Left forelimb (tissue), 1 donor: ENCODE data around the gene SDK1.

Source experiments
- DNase-seq: peaks from one replicate; pipeline ENCODE4 v3.0.0-alpha.2; 2018; ENCODE audit warnings: low spot score

Gene SDK1

GRCh38 chr7:3527496-3528124 lies 226.6 kb downstream of the SDK1 start:
- DNase-seq: no peak

DNA sequence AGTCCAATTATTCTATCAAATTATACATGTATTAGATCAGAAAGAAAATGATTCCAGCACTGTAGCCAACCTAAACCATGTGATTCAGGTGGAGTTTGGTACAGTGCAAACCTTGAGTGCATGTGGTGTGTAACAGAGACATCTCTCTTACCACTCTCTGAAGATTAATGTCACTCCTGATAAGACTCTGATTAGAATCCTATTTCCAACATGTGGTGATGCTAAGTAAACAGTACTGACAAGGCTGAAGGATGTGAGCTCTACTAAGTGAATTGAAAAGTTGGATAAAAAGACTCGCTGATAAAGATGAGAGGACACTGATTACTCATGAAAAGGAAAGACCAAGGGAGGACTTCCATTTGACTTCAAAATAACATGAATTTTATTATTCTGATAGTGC lies 232.0 kb downstream of the SDK1 start:
- no peak for DNase-seq

GRCh38 chr7:3537210-3537875 lies 236.3 kb downstream of the SDK1 start:
- DNase-seq: no peak

DNA sequence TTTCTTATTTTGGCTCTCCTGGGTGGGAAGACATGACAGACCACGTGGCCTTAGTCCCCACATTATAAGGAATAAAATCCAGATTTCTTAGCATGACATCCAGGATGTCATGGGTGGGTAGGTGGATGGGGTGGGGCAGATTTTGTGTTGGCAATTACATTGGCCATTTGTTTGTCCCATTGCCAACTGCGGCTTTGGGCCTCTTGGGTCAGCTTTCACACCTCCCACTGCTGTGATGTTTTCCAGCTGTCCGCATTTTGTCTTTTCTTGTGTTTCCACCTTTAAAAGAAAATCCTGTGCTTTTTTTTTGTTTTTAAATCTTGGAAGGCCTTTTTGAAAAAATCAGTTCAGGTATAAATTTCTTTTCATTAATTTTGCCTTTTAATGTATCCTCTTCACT lies 237.0 kb downstream of the SDK1 start:
- no peak for DNase-seq

- DNase-seq: no peak
Measured at GRCh38 chr7:3540456-3541220, 239.6 kb downstream of the SDK1 start.

GRCh38 chr7:3544202-3544601 lies 243.2 kb downstream of the SDK1 start:
- DNase-seq: no peak

GRCh38 chr7:3548815-3549214 lies 247.8 kb downstream of the SDK1 start:
- DNase-seq: no peak

GRCh38 chr7:3549601-3550000 lies 248.5 kb downstream of the SDK1 start:
- DNase-seq: no peak

GRCh38 chr7:3551536-3551935 lies 250.5 kb downstream of the SDK1 start:
- DNase-seq: no peak

DNA sequence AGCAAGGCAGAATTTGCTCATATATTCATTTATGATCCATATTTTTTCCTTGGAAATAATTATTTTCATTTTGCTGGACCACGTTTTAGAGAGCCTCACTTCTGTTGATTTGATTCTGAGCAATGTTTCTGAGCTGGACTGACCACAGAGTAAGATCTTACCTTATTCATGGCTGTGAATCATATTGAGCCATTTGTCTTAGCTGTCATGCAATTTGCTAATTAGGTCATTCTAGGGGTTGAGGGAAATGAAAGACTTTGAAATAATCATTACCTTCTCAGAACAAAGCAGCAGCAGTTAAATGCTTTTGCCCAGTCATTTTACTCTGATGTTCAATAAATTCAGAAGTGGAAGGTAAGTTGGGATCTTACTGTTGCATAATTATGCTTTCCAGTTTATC lies 251.4 kb downstream of the SDK1 start:
- DNase-seq: no peak

- DNase-seq: no peak
Measured at GRCh38 chr7:3558400-3558799, 257.3 kb downstream of the SDK1 start.

- no peak for DNase-seq
Measured at GRCh38 chr7:3559278-3559677, 258.2 kb downstream of the SDK1 start.

DNA sequence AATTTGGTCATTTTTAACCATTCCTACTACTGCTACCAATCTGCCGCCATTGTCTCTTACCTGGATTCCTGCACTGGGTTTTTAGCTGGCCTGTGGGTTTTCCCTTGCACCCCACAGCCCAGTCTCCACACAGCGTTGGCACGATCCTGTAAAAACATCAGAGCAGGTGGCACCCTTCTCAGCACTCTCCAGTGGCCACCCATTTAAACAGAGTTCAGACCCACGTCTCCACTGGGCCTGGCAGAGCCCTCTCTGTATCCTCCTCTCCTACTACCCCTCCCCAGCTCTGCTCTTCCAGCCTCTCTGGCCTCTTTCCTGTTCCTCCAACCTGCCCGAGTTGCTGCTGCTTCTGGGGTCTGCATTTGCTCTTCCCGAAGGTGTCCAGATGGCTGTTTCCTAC lies 259.4 kb downstream of the SDK1 start:
- no peak for DNase-seq

DNA sequence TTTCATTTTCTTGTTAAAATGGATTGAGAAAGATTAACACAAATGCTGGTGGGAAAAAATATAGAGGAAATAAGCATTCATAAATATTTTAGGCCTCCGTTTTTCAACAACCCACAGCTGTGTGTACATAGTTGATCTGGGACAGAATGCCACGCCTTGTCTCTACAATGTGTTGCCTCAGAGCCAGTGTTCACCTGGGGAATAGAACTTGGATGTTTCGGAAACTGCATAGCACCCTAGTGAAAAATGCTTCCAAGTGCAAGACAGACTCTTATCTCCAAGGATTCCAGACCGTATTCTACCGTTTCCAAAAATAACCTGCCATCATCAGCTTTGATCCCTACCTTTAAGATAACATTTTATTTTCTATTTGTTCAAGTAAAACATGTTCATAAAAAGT lies 260.9 kb downstream of the SDK1 start:
- DNase-seq: no peak

- DNase-seq: no peak
Measured at GRCh38 chr7:3564231-3564630, 263.2 kb downstream of the SDK1 start.

DNA sequence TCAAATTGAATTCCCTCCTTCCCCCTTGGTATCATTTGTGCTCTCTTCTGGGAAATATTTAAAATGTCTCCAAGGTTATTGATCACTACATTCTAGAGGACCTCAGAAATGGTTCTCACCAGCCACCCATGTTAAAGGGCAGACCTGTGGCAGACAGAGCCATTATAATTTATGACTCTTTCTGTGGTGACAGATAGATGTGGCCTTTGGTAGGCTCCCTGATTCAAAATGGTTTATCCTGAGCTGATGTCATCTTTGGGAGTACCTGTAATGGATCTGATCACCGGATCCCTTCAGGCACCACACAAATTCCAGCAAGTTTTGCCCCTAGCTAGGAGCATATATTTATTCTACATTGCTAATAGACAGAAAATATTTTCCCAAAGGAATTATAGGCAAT lies 267.5 kb downstream of the SDK1 start:
- no peak for DNase-seq

- no peak for DNase-seq
Measured at GRCh38 chr7:3569643-3570042, 268.6 kb downstream of the SDK1 start.

GRCh38 chr7:3573151-3573550 lies 272.1 kb downstream of the SDK1 start:
- DNase-seq: no peak

DNA sequence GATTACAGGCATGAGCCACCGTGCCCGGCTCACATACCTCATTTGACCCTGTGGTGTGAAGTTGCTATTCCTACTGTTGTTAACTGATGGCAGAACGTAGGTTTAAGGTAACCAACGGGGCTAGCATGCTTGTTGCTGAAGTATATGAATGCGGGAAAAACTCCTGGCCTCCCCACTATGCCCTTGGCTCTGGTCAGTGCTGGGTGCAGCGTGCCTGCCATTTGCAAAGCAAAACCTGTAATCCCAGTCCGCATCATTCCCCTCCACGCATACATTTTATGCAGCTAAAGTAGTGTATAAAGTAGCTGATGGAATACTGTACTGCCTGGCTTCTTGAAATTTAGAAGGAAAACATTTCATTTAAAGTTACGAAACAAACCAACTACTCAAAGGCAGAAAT lies 273.3 kb downstream of the SDK1 start:
- DNase-seq: no peak

DNA sequence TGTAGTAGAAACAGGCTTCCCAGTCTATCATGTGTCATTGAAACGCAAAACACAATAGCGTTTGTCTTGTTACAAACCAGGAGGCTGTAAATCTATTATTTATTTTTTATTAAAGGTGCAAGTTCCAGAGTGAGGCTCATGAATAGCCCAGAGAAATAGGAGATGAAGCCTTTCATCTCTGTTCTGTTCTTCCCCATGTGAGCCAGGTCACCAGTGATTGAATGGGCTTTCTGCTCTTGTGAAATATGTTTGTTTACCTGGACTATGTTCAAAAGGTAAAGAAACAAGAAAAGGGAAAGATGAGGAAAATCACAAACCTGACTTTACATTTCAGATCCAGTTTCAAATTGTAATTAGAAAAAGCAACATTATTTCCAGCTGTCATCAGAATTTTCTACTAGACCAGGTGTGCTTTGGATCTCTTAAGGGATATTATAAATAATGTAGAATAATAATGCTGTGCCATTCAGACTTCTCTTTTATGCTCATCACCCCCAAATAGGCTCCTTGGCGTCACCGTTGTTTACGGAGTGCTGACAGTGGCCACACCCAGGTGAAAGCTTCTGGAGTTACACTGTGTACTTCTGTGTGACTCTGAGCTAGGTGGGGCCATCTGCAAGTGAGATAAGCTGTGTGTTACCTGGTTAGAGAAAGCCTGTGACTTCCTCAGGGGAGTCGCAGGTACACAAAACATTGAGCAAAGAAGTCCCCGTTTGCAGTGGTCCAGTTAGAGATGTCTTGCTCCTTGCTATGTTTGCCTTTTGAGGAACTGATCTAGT lies 274.9 kb downstream of the SDK1 start:
- no peak for DNase-seq

DNA sequence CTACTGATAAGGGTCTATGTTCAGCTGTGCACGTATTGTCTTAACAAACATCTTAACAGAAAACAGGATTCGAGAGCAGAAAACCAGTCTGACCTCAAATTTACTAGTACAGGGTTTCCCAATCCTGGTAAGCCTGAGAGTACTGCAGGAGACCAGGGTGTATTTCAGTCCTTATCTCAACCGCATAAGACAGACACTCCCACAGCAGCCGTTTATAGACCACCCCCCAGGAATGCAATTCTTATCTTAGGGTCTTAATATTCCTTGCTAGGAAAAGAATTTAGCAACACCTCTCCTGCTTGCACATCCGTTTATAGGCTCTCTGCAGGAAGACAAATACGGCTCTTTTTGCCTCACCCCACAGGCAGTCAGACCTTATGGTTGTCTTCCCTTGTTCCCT lies 277.3 kb downstream of the SDK1 start:
- DNase-seq: no peak

DNA sequence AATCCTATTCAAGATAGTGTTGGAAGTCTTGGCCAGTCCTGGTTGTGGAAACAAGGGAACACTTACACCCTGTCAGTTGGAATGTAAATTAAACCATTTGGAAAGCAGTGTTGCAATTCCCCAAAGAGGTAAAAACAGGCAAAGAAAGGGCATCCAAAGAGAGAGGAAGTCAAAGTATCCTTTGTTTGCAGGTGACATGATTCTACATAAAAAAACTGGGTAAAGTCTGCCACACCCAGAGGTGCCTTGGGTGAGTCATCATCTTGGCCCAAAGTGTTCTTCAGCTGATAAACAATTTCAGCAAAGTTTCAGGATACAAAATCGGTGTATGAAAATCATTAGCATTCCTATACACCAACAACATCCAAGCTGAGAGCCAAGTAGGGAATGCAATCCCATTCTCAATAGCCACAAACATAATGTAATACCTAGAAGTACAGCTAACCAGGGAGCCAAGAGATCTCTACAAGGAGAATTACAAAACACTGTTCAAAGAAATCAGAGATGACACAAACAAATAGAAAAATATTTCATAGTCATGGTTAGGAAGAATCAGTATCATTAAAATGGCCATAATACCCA lies 278.7 kb downstream of the SDK1 start:
- DNase-seq: no peak
